Activated CD4-positive, alpha-beta memory T cell treated with anti-CD3 and anti-CD28 coated beads for 36 hours (primary cell): ENCODE results near the gene TAS2R41. TPM values are rescaled to one million over a fixed set of nuclear protein-coding genes. Genes with fewer than 3 reads are reported as not detected.
"Not testable (repeated sequence)": the region's sequence is repeated elsewhere in the genome, so short reads cannot be mapped to it uniquely, and the experiment has no call there.

Experiments
- CTCF ChIA-PET: fragments of 350-600 bp; sonication (Branson Sonifier 250); formaldehyde crosslinking; loops from one replicate; lab custom pipeline; 2021; ENCODE audit warnings: antibody characterized with exemption, inconsistent platforms; lab: Charles Lee
- POLR2A ChIA-PET: fragments of 350-600 bp; sonication (Branson Sonifier 250); formaldehyde crosslinking; loops from one replicate; lab custom pipeline; 2021; ENCODE audit warnings: antibody characterized with exemption; lab: Charles Lee
- DNase-seq: peaks from one replicate; pipeline ENCODE4 v3.0.0-alpha.2; 2020
- H3K27ac Mint-ChIP-seq: one replicate; pipeline ENCODE4 v1.8.0; 2021; ENCODE audit warnings: mixed read lengths
- H3K27me3 Mint-ChIP-seq: one replicate; pipeline ENCODE4 v1.8.0; 2021; ENCODE audit warnings: mixed read lengths
- H3K36me3 Mint-ChIP-seq: one replicate; pipeline ENCODE4 v1.8.0; 2021; ENCODE audit warnings: mixed read lengths
- H3K4me1 Mint-ChIP-seq: one replicate; pipeline ENCODE4 v1.8.0; 2021; ENCODE audit warnings: low read depth, mixed read lengths
- H3K4me3 Mint-ChIP-seq: one replicate; pipeline ENCODE4 v1.8.0; 2021; ENCODE audit warnings: mild to moderate bottlenecking, mixed read lengths
- H3K9me3 Mint-ChIP-seq: one replicate; pipeline ENCODE4 v1.8.0; 2021; ENCODE audit warnings: mixed read lengths
- intact Hi-C: fragments of 100-400 bp; cut with micrococcal nuclease; formaldehyde crosslinking; loops from one replicate; pipeline ENCODE4 v1.15.1; 2023
- total RNA-seq, 2 experiments: library from RNA; stranded (reverse); gene quantifications; one replicate each; pipeline ENCODE4 v1.2.3, GENCODE V29; 2021

TAS2R41 gene
- total RNA-seq, 2 experiments from 2014 or later, result not detected

DNA sequence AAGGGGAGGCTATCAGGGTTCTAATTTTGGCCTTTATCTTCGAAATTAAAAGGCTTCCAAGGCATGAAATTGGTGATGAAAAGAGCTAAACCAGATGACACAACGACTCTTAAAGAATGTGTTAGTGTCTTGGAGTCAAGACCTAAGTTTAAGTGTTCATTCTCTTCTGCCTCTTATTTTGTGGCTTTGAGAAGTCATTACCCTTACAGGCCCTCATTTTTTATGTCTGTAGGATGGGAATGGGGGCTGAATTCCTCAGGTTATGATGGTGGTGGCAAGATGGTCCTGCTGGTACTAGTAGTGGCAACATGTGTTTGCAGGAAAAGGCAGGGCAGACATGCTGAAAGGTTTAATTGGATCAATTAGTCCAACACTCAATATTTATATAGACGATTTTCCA lies 19.0 kb upstream of the TAS2R41 start:
- CTCF ChIA-PET, result no interaction called here
- H3K27ac Mint-ChIP-seq, result no peak overlapping the region
- H3K27me3 Mint-ChIP-seq, result no peaks in the 10 kb centered on the region
- H3K4me1 Mint-ChIP-seq, result no peaks in the 10 kb centered on the region
- intact Hi-C loops, result no loop called here
- no peak for DNase-seq
- no peak overlapping the region for H3K4me3 Mint-ChIP-seq
- peaks cover 7% of the 10 kb centered on the region for H3K9me3 Mint-ChIP-seq
- POLR2A ChIA-PET, result no interaction called here
- H3K36me3 Mint-ChIP-seq, result peaks cover 3% of the 10 kb centered on the region

DNA sequence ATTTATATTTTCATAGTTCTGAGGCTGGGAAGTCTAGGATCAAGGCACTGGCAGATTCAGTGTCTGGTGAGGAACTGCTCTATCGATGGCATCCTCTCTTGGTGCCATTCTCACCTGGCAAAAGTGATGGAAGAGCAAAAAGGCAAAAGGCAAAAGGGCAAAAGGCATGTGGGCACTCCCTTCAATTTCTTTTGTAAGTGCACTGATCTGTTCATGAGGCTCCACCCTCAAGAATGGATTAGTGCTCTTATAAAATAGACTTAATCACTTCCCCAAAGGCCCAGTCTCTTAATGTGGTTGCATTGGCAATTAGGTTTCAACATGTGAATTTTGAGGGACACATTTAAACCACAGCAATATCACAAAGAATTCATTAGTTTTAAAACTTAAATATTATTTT lies 18.3 kb upstream of the TAS2R41 start:
- DNase-seq, result no peak
- Mint-ChIP-seq H3K4me3 (no peak overlapping the region), H3K4me1 (no peaks in the 10 kb centered on the region), H3K27me3 (no peaks in the 10 kb centered on the region), H3K27ac (no peak overlapping the region), H3K9me3 (peaks cover 7% of the 10 kb centered on the region), H3K36me3 (peaks cover 3% of the 10 kb centered on the region)
- intact Hi-C loops, result no loop called here
- ChIA-PET POLR2A (no interaction called here), CTCF (no interaction called here)

DNA sequence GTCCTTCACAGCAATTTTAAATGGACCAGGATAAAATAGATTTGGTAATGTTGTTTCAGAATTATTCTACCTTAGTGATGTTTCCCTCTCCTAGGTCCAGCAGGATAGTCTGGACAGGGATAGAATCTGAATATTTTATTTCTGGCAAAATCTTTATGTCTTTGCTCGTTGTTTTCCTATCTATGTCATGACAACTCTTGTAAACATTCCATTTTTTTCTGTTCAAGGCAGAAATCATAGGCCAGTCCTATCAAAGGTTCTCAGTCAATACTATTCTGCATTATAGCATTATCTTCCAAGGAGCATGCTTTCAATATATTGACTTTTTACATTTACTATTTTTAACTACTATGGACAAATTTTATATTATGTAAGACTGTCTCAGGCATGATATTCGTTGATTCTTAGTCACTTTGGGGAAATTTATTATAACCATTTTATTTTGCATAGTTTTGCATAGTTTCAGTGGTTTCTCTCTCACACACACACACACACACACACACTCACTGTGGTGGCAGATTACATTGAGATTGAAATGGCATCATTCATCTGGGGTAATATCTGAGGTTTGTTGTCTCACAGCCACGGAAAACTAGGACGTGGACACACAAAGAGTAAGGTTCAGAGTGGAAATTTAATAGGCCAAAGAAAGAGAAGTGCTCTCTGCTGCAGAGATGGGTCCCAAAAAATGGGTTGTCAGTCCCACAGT lies 17.2 kb upstream of the TAS2R41 start:
- Mint-ChIP-seq H3K4me1 (no peaks in the 10 kb centered on the region), H3K27ac (no peak overlapping the region), H3K9me3 (peaks cover 7% of the 10 kb centered on the region), H3K4me3 (no peak overlapping the region), H3K27me3 (no peaks in the 10 kb centered on the region), H3K36me3 (peaks cover 6% of the 10 kb centered on the region)
- intact Hi-C loops, result no loop called here
- ChIA-PET CTCF (no interaction called here), POLR2A (no interaction called here)
- no peak for DNase-seq

DNA sequence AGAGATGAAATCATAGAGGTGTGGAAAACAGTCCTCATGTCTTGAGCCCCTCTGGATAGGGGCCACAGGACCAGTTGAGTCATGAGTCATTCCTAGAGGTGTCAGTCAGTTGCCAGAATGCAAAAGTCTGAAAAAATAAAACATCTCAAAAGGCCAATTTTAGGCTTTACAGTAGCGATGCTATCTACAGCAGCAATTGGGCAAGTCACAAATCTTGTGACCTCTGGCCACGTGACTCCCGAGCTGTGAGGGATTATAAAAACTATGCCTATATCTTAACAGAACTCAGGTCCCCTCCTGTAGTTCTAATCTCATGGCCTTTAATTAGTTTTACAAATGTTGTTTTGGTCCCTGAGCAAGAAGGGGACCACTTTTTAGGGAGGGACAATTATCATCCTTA lies 15.6 kb upstream of the TAS2R41 start:
- no peak overlapping the region for H3K4me3 Mint-ChIP-seq

DNA sequence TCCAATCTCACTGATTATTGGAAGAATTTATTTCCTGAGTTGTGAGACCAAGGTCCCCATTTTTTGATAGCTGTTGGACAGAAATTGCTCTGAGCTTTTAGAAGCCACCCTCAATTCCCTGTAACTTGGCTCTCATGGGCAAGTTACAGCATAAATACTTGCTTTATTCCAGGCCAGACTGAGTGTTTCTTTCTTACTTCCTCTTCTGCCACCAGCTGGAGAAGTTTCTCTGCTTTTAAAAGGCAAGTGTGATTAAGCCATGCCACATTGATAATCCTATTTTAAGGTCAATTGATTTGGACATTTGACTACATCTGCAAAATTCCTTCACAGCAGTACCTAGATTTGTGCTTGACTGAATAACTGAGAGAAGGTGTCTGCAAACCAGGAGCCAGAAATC lies 14.1 kb upstream of the TAS2R41 start:
- Mint-ChIP-seq H3K9me3 (peaks cover 7% of the 10 kb centered on the region), H3K4me3 (no peak overlapping the region), H3K36me3 (peaks cover 6% of the 10 kb centered on the region), H3K27ac (no peak overlapping the region), H3K27me3 (no peaks in the 10 kb centered on the region), H3K4me1 (no peaks in the 10 kb centered on the region)
- intact Hi-C loops, result no loop called here
- POLR2A ChIA-PET, result no interaction called here
- DNase-seq, result no peak
- CTCF ChIA-PET, result no interaction called here

More for the DNA sequence above, 15.6 kb upstream of the TAS2R41 start:
- Mint-ChIP-seq H3K36me3 (peaks cover 6% of the 10 kb centered on the region), H3K4me1 (no peaks in the 10 kb centered on the region), H3K9me3 (peaks cover 7% of the 10 kb centered on the region), H3K27ac (no peak overlapping the region), H3K27me3 (no peaks in the 10 kb centered on the region)
- no peak for DNase-seq
- intact Hi-C loops, result no loop called here
- ChIA-PET CTCF (no interaction called here), POLR2A (no interaction called here)

DNA sequence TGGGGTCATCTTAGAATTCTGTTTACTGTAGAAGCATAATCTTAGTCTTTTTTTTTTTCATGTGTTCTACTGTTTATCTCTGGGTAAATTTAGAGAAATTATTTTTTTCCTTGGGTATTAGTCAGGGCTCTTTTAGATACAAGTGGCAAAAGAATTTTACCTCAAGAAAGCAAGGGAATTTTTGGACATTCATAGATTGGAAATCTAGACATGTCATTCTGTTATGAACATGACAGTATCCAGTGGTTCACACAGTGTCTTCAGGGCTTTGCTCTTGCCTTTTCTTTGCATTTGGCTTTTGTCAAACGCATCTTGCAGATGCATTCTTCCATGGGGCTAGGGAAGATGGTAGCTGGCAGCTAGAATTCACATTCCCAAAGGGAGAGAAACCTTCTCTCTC lies 13.7 kb upstream of the TAS2R41 start:
- Mint-ChIP-seq H3K9me3 (peaks cover 7% of the 10 kb centered on the region), H3K4me1 (no peaks in the 10 kb centered on the region), H3K27me3 (no peaks in the 10 kb centered on the region), H3K27ac (no peak overlapping the region), H3K4me3 (no peak overlapping the region), H3K36me3 (peaks cover 6% of the 10 kb centered on the region)
- ChIA-PET POLR2A (no interaction called here), CTCF (no interaction called here)
- DNase-seq, result no peak
- intact Hi-C loops, result no loop called here

DNA sequence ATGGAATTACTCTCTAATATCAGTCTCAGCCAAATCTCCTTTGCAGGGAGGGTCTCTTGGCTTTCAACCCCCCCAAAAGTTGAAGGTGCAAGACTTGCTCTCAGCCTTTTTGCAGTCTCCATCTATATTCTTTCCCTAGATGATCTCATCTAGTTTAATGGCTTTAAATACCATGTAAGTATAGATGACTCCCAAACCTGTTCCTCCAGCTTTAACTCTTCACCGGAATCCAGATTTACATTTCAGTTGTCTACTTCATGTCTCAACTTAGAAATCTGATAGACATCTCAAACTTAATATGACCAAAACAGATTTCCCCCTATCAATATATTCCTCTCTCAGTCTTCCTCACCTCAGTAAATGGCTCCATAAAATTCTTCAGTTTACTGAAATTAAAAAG lies 9.9 kb upstream of the TAS2R41 start:
- Mint-ChIP-seq H3K36me3 (peaks cover 7% of the 10 kb centered on the region), H3K27me3 (no peaks in the 10 kb centered on the region), H3K4me3 (no peak overlapping the region), H3K27ac (no peak overlapping the region), H3K4me1 (no peaks in the 10 kb centered on the region), H3K9me3 (peaks cover 9% of the 10 kb centered on the region)
- intact Hi-C loops, result no loop called here
- CTCF ChIA-PET, result no interaction called here
- POLR2A ChIA-PET, result no interaction called here
- DNase-seq, result no peak

DNA sequence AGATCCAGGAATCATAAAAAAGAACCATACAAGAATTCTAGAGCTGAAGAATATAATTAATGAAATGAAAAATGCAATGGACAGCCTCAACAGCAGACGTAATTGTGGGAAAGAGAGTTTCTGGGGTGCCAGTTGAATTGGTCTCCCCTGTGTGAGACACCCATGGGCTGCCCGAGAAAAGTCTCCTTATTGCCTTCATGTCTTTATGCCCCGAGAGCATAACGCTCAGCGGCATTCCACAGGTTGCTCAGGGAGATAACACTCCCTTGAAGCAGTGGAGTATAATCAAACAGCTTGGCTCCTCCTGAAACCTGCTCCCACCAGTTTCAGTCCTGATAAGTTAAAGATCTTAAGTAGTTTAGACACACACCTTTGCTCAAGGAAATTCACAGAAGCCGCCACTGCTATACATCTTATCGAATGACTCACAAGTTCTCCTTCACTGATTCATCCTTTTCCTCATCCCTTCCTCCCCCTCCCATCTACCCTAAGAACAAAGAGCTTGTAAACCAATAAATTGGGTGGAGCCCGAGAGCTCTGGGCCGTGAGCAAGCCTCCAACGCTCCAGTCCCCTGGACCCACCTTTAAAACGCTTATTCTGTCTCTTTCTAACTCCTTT lies 5.5 kb upstream of the TAS2R41 start:
- H3K4me3 Mint-ChIP-seq, CTCF ChIA-PET, POLR2A ChIA-PET, H3K36me3 Mint-ChIP-seq, DNase-seq, H3K4me1 Mint-ChIP-seq, H3K27ac Mint-ChIP-seq, H3K27me3 Mint-ChIP-seq, H3K9me3 Mint-ChIP-seq, intact Hi-C loops: not testable (repeated sequence)

DNA sequence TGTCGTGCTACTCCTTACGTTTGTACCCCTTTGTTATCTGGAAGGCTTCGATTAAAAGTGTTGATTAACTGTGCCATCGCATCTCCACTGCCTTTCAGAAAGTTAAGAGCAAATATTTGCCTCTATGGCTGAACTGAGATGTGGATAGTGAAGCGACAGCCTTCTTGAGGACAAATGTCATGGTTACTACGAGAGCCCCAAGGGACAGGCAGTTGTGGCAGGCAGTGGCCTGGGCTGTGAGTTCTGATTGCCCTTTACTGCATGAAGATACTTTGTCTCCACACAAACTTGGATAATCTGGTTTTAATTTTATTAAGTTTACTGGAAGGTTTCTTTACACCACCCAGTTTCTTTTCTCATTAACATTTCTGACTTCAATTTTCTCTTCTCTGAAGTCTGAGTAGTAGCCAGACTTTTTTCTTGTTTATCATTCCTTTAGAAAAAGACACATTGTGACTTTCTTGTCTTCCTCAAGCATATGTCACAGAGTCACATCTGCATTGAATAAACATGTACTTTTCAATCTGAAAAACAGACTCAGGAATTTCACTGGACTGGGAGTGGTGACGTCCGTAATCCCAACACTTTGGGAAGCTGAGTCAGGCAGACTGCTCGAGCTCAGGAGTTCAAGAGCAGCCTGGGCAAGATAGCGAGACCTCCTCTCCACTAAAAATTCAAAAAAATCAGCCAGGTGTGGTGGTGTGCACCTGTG lies 1.5 kb downstream of the TAS2R41 start:
- no peaks in the 10 kb centered on the region for H3K9me3 Mint-ChIP-seq
- peaks cover 16% of the 10 kb centered on the region for H3K4me1 Mint-ChIP-seq
- ChIA-PET CTCF (interaction anchor here (0.8 kb wide), 1 partner anchor 100 kb away, joined by 3 read pairs; no protein-coding TSS in a partner anchor), POLR2A (no interaction called here)
- DNase-seq, result no peak
- H3K27ac Mint-ChIP-seq, result no peak overlapping the region
- intact Hi-C loops, result no loop called here
- H3K36me3 Mint-ChIP-seq, result no peaks in the 10 kb centered on the region
- no peaks in the 10 kb centered on the region for H3K27me3 Mint-ChIP-seq
- no peak overlapping the region for H3K4me3 Mint-ChIP-seq

DNA sequence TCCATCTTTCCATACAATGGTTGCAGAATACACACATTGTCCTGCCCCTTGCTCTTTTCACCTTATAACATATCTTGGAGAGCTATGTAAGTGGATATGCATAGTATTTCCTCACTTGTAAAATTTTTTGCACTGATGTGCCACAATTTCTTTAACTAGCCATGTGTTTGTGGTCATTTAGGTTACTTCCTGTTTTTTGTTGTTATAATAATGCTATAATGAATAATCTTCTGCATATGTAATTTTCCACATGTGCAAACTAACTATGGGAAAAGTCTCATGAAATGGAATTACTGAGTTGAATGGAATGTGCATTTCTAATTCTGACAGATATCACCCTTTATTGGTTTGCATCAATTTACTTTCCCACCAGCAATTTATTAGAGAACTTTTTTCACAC lies 2.8 kb downstream of the TAS2R41 start:
- Mint-ChIP-seq H3K9me3 (no peaks in the 10 kb centered on the region), H3K36me3 (no peaks in the 10 kb centered on the region), H3K4me1 (peaks cover 16% of the 10 kb centered on the region), H3K27ac (no peak overlapping the region), H3K27me3 (no peaks in the 10 kb centered on the region), H3K4me3 (no peak overlapping the region)
- ChIA-PET CTCF (interaction anchor here (1.1 kb wide), 1 partner anchor 240 kb away, joined by 3 read pairs; no protein-coding TSS in a partner anchor), POLR2A (no interaction called here)
- intact Hi-C loops, result no loop called here
- no peak for DNase-seq

DNA sequence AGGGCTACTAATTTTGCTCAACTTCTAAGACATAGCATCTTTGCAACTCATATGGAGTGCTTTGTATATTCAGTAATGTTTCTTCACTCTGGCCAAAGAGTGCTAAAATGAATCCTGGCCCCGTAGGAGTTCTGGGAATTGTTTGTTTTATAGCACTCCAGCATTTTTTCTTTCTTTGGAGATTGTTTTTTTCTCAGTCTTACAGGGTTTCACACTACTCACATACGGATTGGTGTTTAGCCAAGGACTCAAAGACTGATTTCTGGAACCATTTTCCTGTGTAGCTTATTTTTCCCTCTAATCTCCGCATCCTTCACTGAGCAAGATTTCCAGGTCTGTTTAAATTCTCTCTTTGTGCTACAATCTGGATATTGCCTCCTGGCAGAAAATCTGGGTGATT lies 6.4 kb downstream of the TAS2R41 start:
- Mint-ChIP-seq H3K4me1 (peaks cover 16% of the 10 kb centered on the region), H3K9me3 (no peaks in the 10 kb centered on the region), H3K36me3 (no peaks in the 10 kb centered on the region), H3K27ac (no peak overlapping the region), H3K27me3 (no peaks in the 10 kb centered on the region), H3K4me3 (no peak overlapping the region)
- DNase-seq, result no peak
- ChIA-PET CTCF (no interaction called here), POLR2A (no interaction called here)
- intact Hi-C loops, result no loop called here

DNA sequence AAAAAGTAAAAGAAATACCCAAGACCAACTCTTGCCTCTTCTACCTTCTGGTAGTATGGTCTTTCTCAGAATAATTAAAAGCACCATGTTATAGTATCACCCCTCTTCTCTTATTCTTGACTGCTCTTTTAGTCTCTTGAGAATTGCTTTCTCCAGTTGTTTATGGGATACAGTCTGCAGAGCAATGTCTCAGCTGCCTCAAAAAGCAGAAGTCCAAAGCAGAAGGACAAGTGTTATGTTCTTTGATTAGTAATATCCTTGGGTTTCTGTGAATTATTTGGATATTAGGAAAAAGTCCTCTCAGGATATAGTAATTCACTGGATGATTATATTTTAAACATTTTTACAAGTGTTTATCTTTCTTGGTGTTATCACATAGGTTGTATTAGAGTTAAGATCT lies 7.4 kb downstream of the TAS2R41 start:
- Mint-ChIP-seq H3K4me1 (peaks cover 16% of the 10 kb centered on the region), H3K4me3 (no peak overlapping the region), H3K27me3 (no peaks in the 10 kb centered on the region), H3K36me3 (no peaks in the 10 kb centered on the region), H3K27ac (no peak overlapping the region), H3K9me3 (no peaks in the 10 kb centered on the region)
- ChIA-PET CTCF (no interaction called here), POLR2A (no interaction called here)
- intact Hi-C loops, result no loop called here
- no peak for DNase-seq
